HUES64 (cell line): ENCODE results near the gene EOLA2.
"Not testable (repeated sequence)": the region's sequence is repeated elsewhere in the genome, so short reads cannot be mapped to it uniquely, and the experiment has no call there.

ENCODE experiments used
- H3K27ac ChIP-seq: 2 replicates; pipeline ENCODE4 v1.7.0; 2013; ENCODE audit warnings: low read depth, low read length, inconsistent platforms
- H3K27me3 ChIP-seq: 2 replicates; pipeline ENCODE4 v1.6.1; 2013; ENCODE audit warnings: mild to moderate bottlenecking, low read length; ENCODE audit not compliant: insufficient read depth
- H3K36me3 ChIP-seq: 2 replicates; pipeline ENCODE4 v1.6.1; 2013; ENCODE audit warnings: mild to moderate bottlenecking, low read length; ENCODE audit not compliant: insufficient read depth
- H3K4me1 ChIP-seq: 2 replicates; pipeline ENCODE4 v1.6.1; 2013; ENCODE audit warnings: mild to moderate bottlenecking, low read length, moderate library complexity; ENCODE audit not compliant: insufficient read depth
- H3K4me3 ChIP-seq: 2 replicates; pipeline ENCODE4 v1.5.1; 2013; ENCODE audit warnings: mild to moderate bottlenecking, low read length, moderate library complexity
- H3K9ac ChIP-seq: 2 replicates; pipeline ENCODE4 v1.6.1; 2013; ENCODE audit warnings: mild to moderate bottlenecking, low read depth, low read length
- H3K9me3 ChIP-seq: 2 replicates; pipeline ENCODE4 v1.6.1; 2013; ENCODE audit warnings: low read depth, low read length; ENCODE audit not compliant: insufficient read depth
- WGBS: fragments of 150-250, 120-280 bp; methylation state at CpG from one replicate; pipeline ENCODE4 v1.1.7; 2013; ENCODE audit warnings: missing lambda C conversion rate; 5-methylcytosine and 5-hydroxymethylcytosine counted together

EOLA2 gene

GRCh38 chrX:149908727-149909126 is 29.6 kb downstream of the EOLA2 start:
- no peak overlapping the region for H3K9ac ChIP-seq
- no peaks in the 10 kb centered on the region for H3K9me3 ChIP-seq
- no peaks in the 10 kb centered on the region for H3K36me3 ChIP-seq
- no peak overlapping the region for H3K4me3 ChIP-seq
- H3K27ac ChIP-seq = no peak overlapping the region
- peaks cover 4% of the 10 kb centered on the region; the same call in 1 of the 2 replicates for H3K4me1 ChIP-seq
- no peaks in the 10 kb centered on the region for H3K27me3 ChIP-seq

- Histone ChIP-seq H3K36me3 (no peaks in the 10 kb centered on the region), H3K9ac (no peak overlapping the region)
- 100% methylated on average over 1 of the region's 3 CpGs for WGBS
These were observed 30.0 kb downstream of the EOLA2 start for GRCh38 chrX:149908308-149908707.

GRCh38 chrX:149903889-149904748 is 34.2 kb downstream of the EOLA2 start:
- 22% methylated on average over 3 of the region's 6 CpGs for WGBS
- H3K9ac ChIP-seq = no peak overlapping the region
- no peaks in the 10 kb centered on the region for H3K27me3 ChIP-seq
- H3K27ac ChIP-seq = 0 out of 2 replicates have a peak overlapping the region, but pooled peaks have one; percentile 30
- H3K4me3 ChIP-seq = no peak overlapping the region
- peaks cover 4% of the 10 kb centered on the region; the same call in 1 of the 2 replicates for H3K4me1 ChIP-seq
- H3K36me3 ChIP-seq = no peaks in the 10 kb centered on the region
- H3K9me3 ChIP-seq = no peaks in the 10 kb centered on the region

More at GRCh38 chrX:149908308-149908707, 30.0 kb downstream of the EOLA2 start:
- no peak overlapping the region for H3K4me3 ChIP-seq
- peaks cover 4% of the 10 kb centered on the region; the same call in 1 of the 2 replicates for H3K4me1 ChIP-seq
- no peak overlapping the region for H3K27ac ChIP-seq
- no peaks in the 10 kb centered on the region for H3K9me3 ChIP-seq
- no peaks in the 10 kb centered on the region for H3K27me3 ChIP-seq

- peaks cover 12% of the 10 kb centered on the region for H3K4me1 ChIP-seq
- no peak overlapping the region for H3K4me3 ChIP-seq
- no peaks in the 10 kb centered on the region for H3K27me3 ChIP-seq
- no peaks in the 10 kb centered on the region for H3K36me3 ChIP-seq
- WGBS = 100% methylated on average over 1 of the region's 1 CpG
- H3K9ac ChIP-seq = no peak overlapping the region
- no peaks in the 10 kb centered on the region for H3K9me3 ChIP-seq
- H3K27ac ChIP-seq = no peak overlapping the region
These were observed 39.7 kb downstream of the EOLA2 start for GRCh38 chrX:149898554-149898953.

GRCh38 chrX:149890828-149891227 is 47.5 kb downstream of the EOLA2 start:
- H3K4me1 ChIP-seq, H3K4me3 ChIP-seq: not testable (repeated sequence)
- WGBS = no CpG with 5 or more reads among the region's 2 CpGs

More at GRCh38 chrX:149890828-149891227, 47.5 kb downstream of the EOLA2 start:
- not testable (repeated sequence) for H3K9me3 ChIP-seq, H3K9ac ChIP-seq, H3K36me3 ChIP-seq, H3K27me3 ChIP-seq, H3K27ac ChIP-seq
